ENCODE data around the gene MIR17HG. TPM values are rescaled to one million over a fixed set of nuclear protein-coding genes. Genes with fewer than 3 reads are reported as not detected.
"Not testable (repeated sequence)": the region's sequence is repeated elsewhere in the genome, so short reads cannot be mapped to it uniquely, and the experiment has no call there.

MIR17HG gene
- total RNA-seq, 2 donors from 2014 or later = 3.0 to 6.2 TPM

DNA sequence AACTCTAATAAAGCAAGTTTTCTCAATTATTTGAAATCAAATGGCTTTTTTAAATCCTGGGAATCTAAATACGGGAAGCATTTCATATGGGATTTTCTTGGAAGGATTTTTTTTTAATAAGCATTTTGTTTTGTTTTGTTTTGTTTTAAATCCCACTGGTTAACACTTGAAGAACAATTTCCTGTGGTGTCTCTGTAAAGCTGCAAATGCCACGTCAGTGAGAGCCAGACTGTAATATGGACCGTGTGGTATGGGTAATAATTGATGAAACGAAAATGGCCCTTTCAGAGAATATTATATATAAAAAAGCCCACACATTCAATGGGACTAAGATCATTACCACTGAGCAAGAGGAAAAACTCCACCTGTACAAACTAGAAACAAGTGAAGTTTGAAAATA, 33.9 kb upstream of the MIR17HG start:
- Histone ChIP-seq H3K9ac (ENCODE audit: low read depth in 2 of 2, low read length in 2 of 2) (no peak overlapping the region), H3K9me3 (no peaks in the 10 kb centered on the region), H3K27ac (no peak overlapping the region), H3K4me3 (no peak overlapping the region), H3K27me3 (no peaks in the 10 kb centered on the region), H3K36me3 (no peaks in the 10 kb centered on the region), H3K4me1 (peaks cover 3% of the 10 kb centered on the region)
- DNase-seq = no peak
- TF ChIP-seq, protein P1, sequence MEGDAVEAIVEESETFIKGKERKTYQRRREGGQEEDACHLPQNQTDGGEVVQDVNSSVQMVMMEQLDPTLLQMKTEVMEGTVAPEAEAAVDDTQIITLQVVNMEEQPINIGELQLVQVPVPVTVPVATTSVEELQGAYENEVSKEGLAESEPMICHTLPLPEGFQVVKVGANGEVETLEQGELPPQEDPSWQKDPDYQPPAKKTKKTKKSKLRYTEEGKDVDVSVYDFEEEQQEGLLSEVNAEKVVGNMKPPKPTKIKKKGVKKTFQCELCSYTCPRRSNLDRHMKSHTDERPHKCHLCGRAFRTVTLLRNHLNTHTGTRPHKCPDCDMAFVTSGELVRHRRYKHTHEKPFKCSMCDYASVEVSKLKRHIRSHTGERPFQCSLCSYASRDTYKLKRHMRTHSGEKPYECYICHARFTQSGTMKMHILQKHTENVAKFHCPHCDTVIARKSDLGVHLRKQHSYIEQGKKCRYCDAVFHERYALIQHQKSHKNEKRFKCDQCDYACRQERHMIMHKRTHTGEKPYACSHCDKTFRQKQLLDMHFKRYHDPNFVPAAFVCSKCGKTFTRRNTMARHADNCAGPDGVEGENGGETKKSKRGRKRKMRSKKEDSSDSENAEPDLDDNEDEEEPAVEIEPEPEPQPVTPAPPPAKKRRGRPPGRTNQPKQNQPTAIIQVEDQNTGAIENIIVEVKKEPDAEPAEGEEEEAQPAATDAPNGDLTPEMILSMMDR (IDR thresholded peaks at IDR 0.05) = no peak
- intact Hi-C loops (cut with DNase I) = no loop called here

- Histone ChIP-seq H3K36me3 (no peaks in the 10 kb centered on the region), H3K9ac (ENCODE audit: low read depth in 2 of 2, low read length in 2 of 2) (no peak overlapping the region), H3K27me3 (no peaks in the 10 kb centered on the region), H3K4me3 (no peak overlapping the region), H3K27ac (no peak overlapping the region), H3K9me3 (no peaks in the 10 kb centered on the region), H3K4me1 (peaks cover 3% of the 10 kb centered on the region)
- TF ChIP-seq, protein P1 (IDR thresholded peaks at IDR 0.05) = no peak
- DNase-seq = no peak
- intact Hi-C loops (cut with DNase I) = no loop called here
Observed at GRCh38 chr13:91314888-91315287, 32.6 kb upstream of the MIR17HG start.

DNA sequence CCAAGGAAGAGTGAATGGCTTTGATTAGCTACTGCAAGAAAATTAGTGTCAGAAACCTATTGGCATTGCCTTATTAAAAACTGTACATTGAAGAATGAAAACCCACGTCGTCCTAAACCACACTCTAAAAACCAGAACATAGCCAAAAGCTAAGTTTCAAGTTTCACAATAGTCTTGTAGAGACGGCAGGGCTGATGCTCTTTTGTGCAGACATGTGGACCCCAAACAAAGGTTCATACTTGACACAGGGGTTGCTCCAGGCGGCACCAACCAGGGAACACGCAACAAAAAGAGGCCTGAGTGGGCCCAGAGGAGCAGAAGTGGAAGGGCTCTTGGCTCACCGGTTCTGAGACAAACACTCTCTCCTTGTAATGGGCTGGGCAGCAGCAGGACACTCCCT, 28.6 kb upstream of the MIR17HG start:
- H3K9ac ChIP-seq (ENCODE audit: low read depth in 2 of 2, low read length in 2 of 2) = no peak overlapping the region
- intact Hi-C loops (cut with DNase I) = no loop called here
- no peaks in the 10 kb centered on the region for H3K27me3 ChIP-seq
- no peaks in the 10 kb centered on the region for H3K36me3 ChIP-seq
- DNase-seq = no peak
- TF ChIP-seq, protein P1 (IDR thresholded peaks at IDR 0.05) = no peak
- H3K9me3 ChIP-seq = no peaks in the 10 kb centered on the region
- H3K4me1 ChIP-seq = no peaks in the 10 kb centered on the region
- no peak overlapping the region for H3K4me3 ChIP-seq
- H3K27ac ChIP-seq = no peak overlapping the region

DNA sequence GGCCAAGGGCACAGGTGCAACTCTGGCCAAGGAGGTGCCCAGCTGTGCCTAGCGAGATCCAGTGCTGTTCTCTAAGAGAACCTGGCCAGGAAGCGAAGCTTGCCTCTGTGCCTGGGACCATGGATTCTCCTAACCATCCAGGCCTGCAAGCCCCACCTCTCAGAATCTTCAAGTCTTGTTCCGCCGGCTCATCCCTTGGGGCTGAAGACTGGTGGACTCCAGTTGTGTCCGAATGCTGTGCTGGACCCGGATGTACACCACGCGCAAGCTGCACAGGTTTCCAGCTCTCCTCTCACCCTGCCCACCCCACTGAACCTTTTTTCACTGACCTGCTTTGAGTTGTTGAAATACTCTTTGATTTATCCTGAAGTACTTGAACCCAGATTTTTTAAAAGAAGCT, 27.5 kb upstream of the MIR17HG start:
- DNase-seq = no peak
- intact Hi-C loops (cut with DNase I) = no loop called here
- TF ChIP-seq, protein P1 (IDR thresholded peaks at IDR 0.05) = no peak
- no peak overlapping the region for H3K9ac ChIP-seq (ENCODE audit: low read depth in 2 of 2, low read length in 2 of 2)
- H3K27ac ChIP-seq = no peak overlapping the region
- no peaks in the 10 kb centered on the region for H3K4me1 ChIP-seq
- H3K9me3 ChIP-seq = no peaks in the 10 kb centered on the region
- no peak overlapping the region for H3K4me3 ChIP-seq
- H3K36me3 ChIP-seq = no peaks in the 10 kb centered on the region
- no peaks in the 10 kb centered on the region for H3K27me3 ChIP-seq

GRCh38 chr13:91320990-91321389, 26.5 kb upstream of the MIR17HG start:
- H3K27ac ChIP-seq, H3K4me3 ChIP-seq, H3K27me3 ChIP-seq: not testable (repeated sequence)

GRCh38 chr13:91323349-91323748, 24.1 kb upstream of the MIR17HG start:
- Histone ChIP-seq H3K4me1 (no peaks in the 10 kb centered on the region), H3K27me3 (no peaks in the 10 kb centered on the region), H3K9me3 (no peaks in the 10 kb centered on the region), H3K36me3 (no peaks in the 10 kb centered on the region), H3K27ac (no peak overlapping the region), H3K9ac (ENCODE audit: low read depth in 2 of 2, low read length in 2 of 2) (no peak overlapping the region), H3K4me3 (no peak overlapping the region)
- no peak for DNase-seq
- TF ChIP-seq, protein P1 (IDR thresholded peaks at IDR 0.05) = no peak
- intact Hi-C loops (cut with DNase I) = no loop called here

More at GRCh38 chr13:91320990-91321389, 26.5 kb upstream of the MIR17HG start:
- H3K36me3 ChIP-seq; H3K4me1 ChIP-seq; H3K9me3 ChIP-seq; intact Hi-C loops (cut with DNase I); H3K9ac ChIP-seq (ENCODE audit: low read depth in 2 of 2, low read length in 2 of 2); DNase-seq: not testable (repeated sequence)

Data from colonic mucosa (tissue), 4 donors.